GM12878 (cell line): ENCODE measurements around the gene TRIM62. TPM values are rescaled to one million over a fixed set of nuclear protein-coding genes. Genes with fewer than 3 reads are reported as not detected.

Source experiments
- ATAC-seq: fragments of 200-7000 bp; cut with Tn5 transposase; 3 replicates; pipeline ENCODE4 v1.9.1; 2020; ENCODE audit warnings: mild to moderate bottlenecking, moderate library complexity
- BruUV-seq: library from RNA; stranded (reverse); fragments of 400-500 nt; replicated peaks from 2 replicates; lab custom pipeline; 2021; lab: Mats Ljungman, UMichigan
- CTCF ChIA-PET: fragments of 300-600 bp; sonication (Branson Sonifier 250); formaldehyde crosslinking; extraction: SDS; loops from one replicate; lab custom pipeline; 2021; ENCODE audit warnings: inconsistent platforms; lab: Yijun Ruan, JAX
- POLR2A ChIA-PET: fragments of 350-600 bp; formaldehyde crosslinking; extraction: SDS; loops from one replicate; lab custom pipeline; 2021; ENCODE audit warnings: inconsistent platforms; lab: Charles Lee
- RAD21 ChIA-PET: fragments of 300-600 bp; sonication (Branson Sonifier 250); formaldehyde crosslinking; loops from one replicate; lab custom pipeline; 2023; ENCODE audit warnings: antibody characterized with exemption; ENCODE audit not compliant: unreplicated experiment; lab: Charles Lee
- SMC1A ChIA-PET: fragments of 300-600 bp; sonication (Branson Sonifier 250); formaldehyde crosslinking; loops from one replicate; lab custom pipeline; 2023; ENCODE audit not compliant: unreplicated experiment, uncharacterized antibody; lab: Charles Lee
- DNase-seq: peaks from one replicate; pipeline ENCODE4 v3.0.0-alpha.2; 2011; ENCODE audit warnings: low read depth, low spot score
- FAIRE-seq: peaks from 3 replicates; lab custom pipeline; 2011; peaks lifted over from hg19 to GRCh38; lab: Jason Lieb, UNC
- H2AFZ ChIP-seq: 2 replicates; pipeline ENCODE4 v1.6.0; 2011; ENCODE audit warnings: low read depth, low read length, control low read depth; ENCODE audit not compliant: control insufficient read depth
- H3K27ac ChIP-seq: 2 replicates; pipeline ENCODE4 v1.5.1; 2011; ENCODE audit warnings: control low read depth; ENCODE audit not compliant: control insufficient read depth, insufficient read depth
- H3K27me3 ChIP-seq, 2 experiments: replicated peaks in 1 of 2; 2 replicates each; pipeline versions ENCODE4 v1.6.0 to v1.6.1; 2011; ENCODE audit warnings: low read length in 1 of 2; ENCODE audit not compliant: control insufficient read depth in 2 of 2, insufficient read depth in 2 of 2
- H3K36me3 ChIP-seq, 2 experiments: 2 replicates each; pipeline ENCODE4 v1.5.1; 2011; ENCODE audit warnings: low read length in 1 of 2; ENCODE audit not compliant: control insufficient read depth in 2 of 2, insufficient read depth in 2 of 2
- H3K4me1 ChIP-seq: 2 replicates; pipeline ENCODE4 v1.6.1; 2011; ENCODE audit warnings: mild to moderate bottlenecking, low read length, moderate library complexity, mixed read lengths; ENCODE audit not compliant: control insufficient read depth, insufficient read depth
- H3K4me2 ChIP-seq: 2 replicates; pipeline ENCODE4 v1.6.0; 2011; ENCODE audit warnings: control low read depth; ENCODE audit not compliant: control insufficient read depth, insufficient read depth
- H3K4me3 ChIP-seq: fragments of 200-600 bp; sonication (generic); 2 replicates; pipeline ENCODE4 v1.5.1; 2016
- H3K79me2 ChIP-seq: 2 replicates; pipeline ENCODE4 v1.6.0; 2011; ENCODE audit warnings: low read length; ENCODE audit not compliant: control insufficient read depth, insufficient read depth
- H3K9ac ChIP-seq: 2 replicates; pipeline ENCODE4 v1.8.0; 2011; ENCODE audit warnings: low read length, control low read depth, mixed read lengths; ENCODE audit not compliant: control insufficient read depth, insufficient read depth
- H3K9me3 ChIP-seq: replicated peaks from 3 replicates; pipeline ENCODE4 v1.5.1; 2011; ENCODE audit warnings: mild to moderate bottlenecking, low read length; ENCODE audit not compliant: control insufficient read depth, insufficient read depth
- H4K20me1 ChIP-seq: 2 replicates; pipeline ENCODE4 v1.6.0; 2011; ENCODE audit not compliant: control insufficient read depth, insufficient read depth
- ATF7 ChIP-seq: fragments of 450-650 bp; IDR thresholded peaks from 2 replicates; pipeline ENCODE4 v1.6.1; 2016; ENCODE audit warnings: low read depth, mild to moderate bottlenecking
- FOXK2 ChIP-seq: fragments of 450-650 bp; IDR thresholded peaks from 2 replicates; pipeline ENCODE4 v1.6.1; 2017; ENCODE audit warnings: mild to moderate bottlenecking, moderate library complexity
- NFIC ChIP-seq: IDR thresholded peaks from 2 replicates; pipeline ENCODE4 v1.6.1; 2012; ENCODE audit warnings: low read depth, mild to moderate bottlenecking, inconsistent platforms, low read length, moderate library complexity
- POLR2A ChIP-seq: IDR thresholded peaks from 2 replicates; pipeline ENCODE4 v1.6.1; 2011; ENCODE audit warnings: low read depth, mild to moderate bottlenecking, low read length
- POU2F2 ChIP-seq: IDR thresholded peaks from 3 replicates; pipeline ENCODE4 v1.6.1; 2011; ENCODE audit warnings: low read depth, mild to moderate bottlenecking, low read length, borderline replicate concordance
- RFX5 ChIP-seq: IDR thresholded peaks from 2 replicates; pipeline ENCODE4 v1.6.1; 2011; ENCODE audit warnings: low read depth, low read length, improper control_type of control experiment
- SMAD5 ChIP-seq: IDR thresholded peaks from 2 replicates; pipeline ENCODE4 v1.6.1; 2016; ENCODE audit warnings: antibody characterized with exemption, low read depth
- SUPT20H ChIP-seq: IDR thresholded peaks from 2 replicates; pipeline ENCODE4 v1.6.1; 2011; ENCODE audit warnings: low read depth, mild to moderate bottlenecking, low read length, moderate library complexity, borderline replicate concordance; ENCODE audit not compliant: control insufficient read depth
- TAF1 ChIP-seq: IDR thresholded peaks from 2 replicates; pipeline ENCODE4 v1.6.1; 2011; ENCODE audit warnings: mild to moderate bottlenecking, low read depth, low read length, borderline replicate concordance
- WGBS: methylation state at CpG from one replicate; pipeline ENCODE4 v1.1.6; 2016; ENCODE audit warnings: low lambda C conversion rate; ENCODE audit not compliant: insufficient replicate concordance, insufficient coverage; ENCODE audit errors: missing lambda C conversion rate; 5-methylcytosine and 5-hydroxymethylcytosine counted together
- in situ Hi-C: fragments of 300-500 bp; cut with MboI; formaldehyde crosslinking; loops from 9 replicates; pipeline ENCODE4 v1.14.3; 2018; ENCODE audit warnings: mixed read lengths
- intact Hi-C: fragments of 100-400 bp; cut with micrococcal nuclease; formaldehyde crosslinking; loops from one replicate; pipeline ENCODE4 v1.14.2; 2022; ENCODE audit not compliant: unreplicated experiment
- polyA plus RNA-seq, 11 experiments: library from polyadenylated mRNA; depleted of rRNA in 4 of 11; unstranded in 6 of 11; stranded (reverse) in 5 of 11; fragments of >200 nt; fragmentation: Nextera tagmentation in 4 of 11; fragmentation: Illumina TruSeq in 1 of 11; extraction: Ambion mirVana in 4 of 11; extraction: Trizol in 1 of 11; gene quantifications; 1 replicate in 1 of 11; 2 replicates in 10 of 11; pipeline versions ENCODE4 v1.2.1 to v1.2.3, GENCODE V29; 2011 to 2016; ENCODE audit warnings: inconsistent platforms in 2 of 11, missing spikeins in 2 of 11, low read depth in 1 of 11
- total RNA-seq, 4 experiments: library from RNA; depleted of rRNA in 3 of 4; stranded (reverse); fragments of >200 nt in 3 of 4; fragmentation: Illumina TruSeq in 1 of 4; extraction: Trizol in 1 of 4; gene quantifications; 2 replicates each; pipeline versions ENCODE4 v1.2.1 to v1.2.3, GENCODE V29; 2013 to 2021
- TF ChIP-seq, protein P1 (sequence below): IDR thresholded peaks from 2 replicates; pipeline ENCODE4 v1.6.1; 2011; ENCODE audit warnings: low read depth, low read length, improper control_type of control experiment, borderline replicate concordance
- TF ChIP-seq, protein P2 (sequence below): fragments of 450-650 bp; IDR thresholded peaks from 2 replicates; pipeline ENCODE4 v1.6.1; 2017; ENCODE audit warnings: mild to moderate bottlenecking, low read depth, inconsistent platforms; ENCODE audit not compliant: poor library complexity, severe bottlenecking
- TF ChIP-seq, protein P3 (sequence below): fragments of 450-650 bp; IDR thresholded peaks from 2 replicates; pipeline ENCODE4 v1.6.1; 2017; ENCODE audit warnings: low read depth, mild to moderate bottlenecking, moderate library complexity

The TRIM62 gene
- total and polyA plus RNA-seq, 10 of the 15 experiments (the other 5 are each of a cell fraction or from before 2014, with no cell fraction given), result 0.52 to 4.2 (median 1.9) TPM

DNA sequence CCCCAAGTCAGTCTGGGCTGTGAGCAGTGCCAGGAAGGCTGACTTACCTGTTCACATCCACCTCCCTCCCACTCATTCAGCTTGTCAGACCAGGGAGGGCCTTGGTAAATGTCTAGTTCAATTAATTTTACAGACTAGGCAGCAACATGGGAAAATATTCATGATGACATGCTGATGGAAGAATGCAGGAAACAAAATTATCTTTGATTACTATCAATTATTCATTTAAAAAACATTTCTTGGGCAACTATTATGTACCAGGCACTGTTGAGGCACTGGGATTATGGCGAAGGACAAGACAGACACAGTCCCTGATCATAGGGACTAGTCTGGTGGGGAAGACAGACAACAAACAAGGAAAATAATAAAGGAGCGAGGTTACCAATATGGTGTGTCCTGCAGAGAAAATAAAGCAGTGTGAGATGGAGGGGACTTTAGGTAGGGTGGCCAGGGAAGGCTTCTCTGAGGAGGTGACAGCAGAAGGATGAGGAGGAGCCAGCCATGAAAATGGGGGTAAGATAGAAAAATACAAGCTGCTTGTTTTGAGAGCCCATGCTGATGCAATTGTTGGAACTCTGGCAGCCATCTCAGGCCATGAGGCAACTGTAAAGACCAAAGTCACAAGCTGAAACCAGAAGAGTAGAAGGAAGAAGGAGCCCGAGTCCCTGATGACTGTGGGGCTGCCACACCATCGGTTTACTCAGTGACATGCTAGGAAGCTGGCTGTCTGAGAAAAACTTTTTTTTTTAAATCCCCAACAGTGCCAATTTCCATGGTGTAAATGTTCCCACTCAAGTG lies 14.0 kb downstream of the TRIM62 start:
- POLR2A ChIA-PET, result interaction anchor here (1.0 kb wide), 1 partner anchor 40 kb away, joined by 3 read pairs; no protein-coding TSS in a partner anchor
- Histone ChIP-seq H2AFZ (no peak overlapping the region), H3K4me1 (no peaks in the 10 kb centered on the region), H4K20me1 (no peaks in the 10 kb centered on the region; the same call in 1 of the 2 replicates), H3K36me3 (no peaks in the 10 kb centered on the region), H3K9ac (no peak overlapping the region), H3K27ac (no peak overlapping the region), H3K27me3 (no peaks in the 10 kb centered on the region), H3K4me3 (no peak overlapping the region), H3K4me2 (no peak overlapping the region), H3K9me3 (no peaks in the 10 kb centered on the region), H3K79me2 (no peaks in the 10 kb centered on the region)
- FAIRE-seq, result no peak
- SMC1A ChIA-PET, result no interaction called here
- in situ Hi-C loops (no loop called here), intact Hi-C loops (no loop called here)
- DNase-seq, result no peak
- 58% methylated on average over 4 of the region's 4 CpGs for WGBS
- CTCF ChIA-PET, result interaction anchor here (0.7 to 1.2 kb wide), 2 partner anchors 23 to 41 kb away, joined by 3 to 5 read pairs; no protein-coding TSS in a partner anchor
- RAD21 ChIA-PET, result no interaction called here
- ATAC-seq, result no peak
- no peak for TF ChIP-seq SMAD5
- no peak for TF ChIP-seq SUPT20H
- TF ChIP-seq RFX5, result no peak
- no peak for TF ChIP-seq NFIC
- TF ChIP-seq, protein P1, sequence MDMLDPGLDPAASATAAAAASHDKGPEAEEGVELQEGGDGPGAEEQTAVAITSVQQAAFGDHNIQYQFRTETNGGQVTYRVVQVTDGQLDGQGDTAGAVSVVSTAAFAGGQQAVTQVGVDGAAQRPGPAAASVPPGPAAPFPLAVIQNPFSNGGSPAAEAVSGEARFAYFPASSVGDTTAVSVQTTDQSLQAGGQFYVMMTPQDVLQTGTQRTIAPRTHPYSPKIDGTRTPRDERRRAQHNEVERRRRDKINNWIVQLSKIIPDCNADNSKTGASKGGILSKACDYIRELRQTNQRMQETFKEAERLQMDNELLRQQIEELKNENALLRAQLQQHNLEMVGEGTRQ, result no peak
- TF ChIP-seq POLR2A, result no peak
- TF ChIP-seq, protein P2, sequence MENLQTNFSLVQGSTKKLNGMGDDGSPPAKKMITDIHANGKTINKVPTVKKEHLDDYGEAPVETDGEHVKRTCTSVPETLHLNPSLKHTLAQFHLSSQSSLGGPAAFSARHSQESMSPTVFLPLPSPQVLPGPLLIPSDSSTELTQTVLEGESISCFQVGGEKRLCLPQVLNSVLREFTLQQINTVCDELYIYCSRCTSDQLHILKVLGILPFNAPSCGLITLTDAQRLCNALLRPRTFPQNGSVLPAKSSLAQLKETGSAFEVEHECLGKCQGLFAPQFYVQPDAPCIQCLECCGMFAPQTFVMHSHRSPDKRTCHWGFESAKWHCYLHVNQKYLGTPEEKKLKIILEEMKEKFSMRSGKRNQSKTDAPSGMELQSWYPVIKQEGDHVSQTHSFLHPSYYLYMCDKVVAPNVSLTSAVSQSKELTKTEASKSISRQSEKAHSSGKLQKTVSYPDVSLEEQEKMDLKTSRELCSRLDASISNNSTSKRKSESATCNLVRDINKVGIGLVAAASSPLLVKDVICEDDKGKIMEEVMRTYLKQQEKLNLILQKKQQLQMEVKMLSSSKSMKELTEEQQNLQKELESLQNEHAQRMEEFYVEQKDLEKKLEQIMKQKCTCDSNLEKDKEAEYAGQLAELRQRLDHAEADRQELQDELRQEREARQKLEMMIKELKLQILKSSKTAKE, result no peak
- TF ChIP-seq FOXK2, result no peak
- no peak for TF ChIP-seq POU2F2
- TF ChIP-seq, protein P3, sequence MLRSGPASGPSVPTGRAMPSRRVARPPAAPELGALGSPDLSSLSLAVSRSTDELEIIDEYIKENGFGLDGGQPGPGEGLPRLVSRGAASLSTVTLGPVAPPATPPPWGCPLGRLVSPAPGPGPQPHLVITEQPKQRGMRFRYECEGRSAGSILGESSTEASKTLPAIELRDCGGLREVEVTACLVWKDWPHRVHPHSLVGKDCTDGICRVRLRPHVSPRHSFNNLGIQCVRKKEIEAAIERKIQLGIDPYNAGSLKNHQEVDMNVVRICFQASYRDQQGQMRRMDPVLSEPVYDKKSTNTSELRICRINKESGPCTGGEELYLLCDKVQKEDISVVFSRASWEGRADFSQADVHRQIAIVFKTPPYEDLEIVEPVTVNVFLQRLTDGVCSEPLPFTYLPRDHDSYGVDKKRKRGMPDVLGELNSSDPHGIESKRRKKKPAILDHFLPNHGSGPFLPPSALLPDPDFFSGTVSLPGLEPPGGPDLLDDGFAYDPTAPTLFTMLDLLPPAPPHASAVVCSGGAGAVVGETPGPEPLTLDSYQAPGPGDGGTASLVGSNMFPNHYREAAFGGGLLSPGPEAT, result no peak
- TF ChIP-seq TAF1, result no peak
- no peak for TF ChIP-seq ATF7
- BruUV-seq, result no TSS peak
